Measurements from ENCODE around the gene LIPT2.
"Not testable (repeated sequence)": the region's sequence is repeated elsewhere in the genome, so short reads cannot be mapped to it uniquely, and the experiment has no call there.

Gene LIPT2

DNA sequence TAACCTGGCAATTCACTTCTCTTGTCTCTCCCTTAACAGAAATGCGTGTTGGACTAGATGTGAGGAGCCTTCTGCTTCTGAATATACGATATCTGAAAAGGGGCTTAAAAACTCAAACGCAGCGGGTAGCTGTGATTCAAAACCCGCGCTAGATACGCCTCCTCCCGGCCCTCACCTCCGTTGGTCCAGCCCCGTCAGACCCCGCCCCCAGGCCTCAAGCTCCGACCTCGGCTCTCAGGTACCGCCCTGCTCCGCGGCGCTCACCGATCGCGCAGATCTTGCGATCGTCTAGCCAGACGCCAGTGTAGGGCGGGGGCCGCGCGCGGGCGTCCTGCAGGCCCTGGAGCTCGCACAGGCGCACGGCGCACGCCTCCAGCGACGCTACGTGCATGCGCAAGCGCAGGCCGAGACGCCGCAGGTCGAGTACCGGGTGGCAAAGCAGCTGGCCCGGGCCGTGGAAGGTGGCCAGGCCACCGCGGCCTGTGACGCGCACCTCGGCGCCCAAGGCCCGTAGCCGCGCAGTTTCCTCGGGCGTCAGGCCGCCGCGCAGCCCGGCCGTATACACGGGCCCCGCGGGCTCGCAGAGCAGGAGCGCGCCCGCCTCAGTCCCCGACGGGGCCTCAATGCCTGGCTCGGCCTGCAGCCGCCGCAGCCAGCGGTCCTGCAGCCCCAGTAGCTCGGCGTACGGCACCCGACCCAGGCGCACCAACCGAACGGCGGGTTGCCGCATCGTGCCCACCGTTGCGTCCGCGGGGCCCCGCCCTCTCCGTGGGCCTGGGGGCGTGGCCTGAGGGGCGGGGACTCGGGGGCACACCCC is at the start of gene LIPT2:
LIPT2 (minus strand) TSS at position 751 of the 817 bp plus-strand sequence; CDS start at position 730, 21 bp downstream.
- Histone ChIP-seq H3K36me3 (ENCODE audit: control insufficient read depth, insufficient read depth, low read length) (no peaks in the 10 kb centered on the region), H3K27me3 (ENCODE audit: control insufficient read depth, insufficient read depth, low read length) (no peaks in the 10 kb centered on the region), H3K9me3 (ENCODE audit: control insufficient read depth, insufficient read depth, low read length) (no peaks in the 10 kb centered on the region), H3K27ac (ENCODE audit: low read length) (no peak within 1 kb of the TSS), H3K4me1 (ENCODE audit: control insufficient read depth, insufficient read depth, low read length) (peaks cover 3% of the 10 kb centered on the region; the same call in 1 of the 2 replicates), H3K4me3 (ENCODE audit: low read length) (peak within 1 kb of the TSS; percentile 75; the same call in 1 of the 2 replicates)
- DNase-seq (ENCODE audit: low read depth, low spot score), result peak; percentile 90
- no CpG with 5 or more reads among the region's 94 CpGs for WGBS (ENCODE audit: insufficient coverage, insufficient read length)

DNA sequence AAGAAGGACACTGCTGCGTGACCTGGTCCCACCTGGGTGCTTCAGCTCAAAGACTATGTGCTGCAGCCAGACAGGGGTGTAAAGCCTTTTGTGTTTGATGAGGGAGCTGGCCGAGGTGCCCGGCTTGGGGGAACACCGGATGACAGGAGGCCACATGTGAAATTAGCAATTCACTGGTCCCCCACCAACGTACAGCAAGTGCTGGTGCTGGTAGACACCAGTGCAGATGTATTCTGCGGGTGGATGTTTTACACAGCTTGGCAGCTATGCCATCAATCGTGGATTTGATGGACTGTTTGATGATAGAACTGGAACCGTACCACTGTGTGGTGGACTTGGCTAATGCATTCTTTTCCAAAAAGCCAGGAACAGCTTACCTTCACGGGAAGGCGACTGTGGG is 47.9 kb upstream of the LIPT2 start:
- Histone ChIP-seq H3K9me3 (ENCODE audit: control insufficient read depth, insufficient read depth, low read length) (peaks cover 4% of the 10 kb centered on the region), H3K36me3 (ENCODE audit: control insufficient read depth, insufficient read depth, low read length) (no peaks in the 10 kb centered on the region), H3K27ac (ENCODE audit: low read length) (no peak overlapping the region), H3K27me3 (ENCODE audit: control insufficient read depth, insufficient read depth, low read length) (no peaks in the 10 kb centered on the region), H3K4me3 (ENCODE audit: low read length) (no peak overlapping the region), H3K4me1 (ENCODE audit: control insufficient read depth, insufficient read depth, low read length) (no peaks in the 10 kb centered on the region)
- DNase-seq (ENCODE audit: low read depth, low spot score), result no peak
- no CpG with 5 or more reads among the region's 10 CpGs for WGBS (ENCODE audit: insufficient coverage, insufficient read length)

DNA sequence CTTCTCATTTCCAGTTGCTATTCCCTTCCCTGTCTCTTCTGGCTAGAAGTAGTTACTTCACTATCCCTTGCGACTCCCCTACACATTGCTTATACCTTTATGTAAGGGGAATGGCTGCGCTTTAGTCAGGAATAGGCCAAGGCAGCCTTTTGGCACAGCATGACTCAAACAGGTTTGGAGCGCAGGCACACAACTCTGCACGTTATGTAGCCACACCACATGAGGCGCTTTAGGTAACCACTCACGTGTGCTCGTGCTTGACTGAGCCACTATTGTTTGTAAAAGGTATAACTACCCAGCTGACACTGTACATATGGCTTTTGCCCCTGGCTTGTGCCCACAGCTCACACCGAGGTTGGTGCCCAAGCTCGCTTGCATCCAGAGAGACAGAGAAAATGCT is 46.7 kb upstream of the LIPT2 start:
- no peaks in the 10 kb centered on the region for H3K36me3 ChIP-seq (ENCODE audit: control insufficient read depth, insufficient read depth, low read length)
- no peak overlapping the region for H3K27ac ChIP-seq (ENCODE audit: low read length)
- H3K4me3 ChIP-seq (ENCODE audit: low read length), result no peak overlapping the region
- no peaks in the 10 kb centered on the region for H3K27me3 ChIP-seq (ENCODE audit: control insufficient read depth, insufficient read depth, low read length)
- DNase-seq (ENCODE audit: low read depth, low spot score), result no peak
- H3K9me3 ChIP-seq (ENCODE audit: control insufficient read depth, insufficient read depth, low read length), result peaks cover 4% of the 10 kb centered on the region
- WGBS (ENCODE audit: insufficient coverage, insufficient read length), result no CpG with 5 or more reads among the region's 9 CpGs
- no peaks in the 10 kb centered on the region for H3K4me1 ChIP-seq (ENCODE audit: control insufficient read depth, insufficient read depth, low read length)

DNA sequence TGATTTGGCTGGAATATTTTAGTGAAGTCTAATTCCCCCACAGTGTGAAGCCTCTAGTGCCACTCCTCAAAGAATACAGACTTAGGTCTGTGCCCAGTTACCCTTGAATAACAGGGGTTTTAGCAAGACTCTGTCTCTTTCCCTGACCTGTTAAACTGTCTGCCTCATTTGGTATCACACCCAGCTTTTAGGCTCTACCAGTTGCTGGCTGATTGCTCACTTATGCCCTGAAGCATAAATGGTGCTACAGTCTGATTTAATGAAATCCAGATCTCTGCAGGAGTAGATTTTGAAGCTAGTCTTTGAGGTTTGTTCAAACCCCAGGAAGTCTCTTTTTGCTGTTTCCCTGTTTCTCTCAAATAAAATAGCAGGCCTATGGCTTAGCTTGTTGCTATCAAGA is 45.2 kb upstream of the LIPT2 start:
- no peak overlapping the region for H3K27ac ChIP-seq (ENCODE audit: low read length)
- no peaks in the 10 kb centered on the region for H3K36me3 ChIP-seq (ENCODE audit: control insufficient read depth, insufficient read depth, low read length)
- no peak overlapping the region for H3K4me3 ChIP-seq (ENCODE audit: low read length)
- no peaks in the 10 kb centered on the region; the same call in 1 of the 2 replicates for H3K9me3 ChIP-seq (ENCODE audit: control insufficient read depth, insufficient read depth, low read length)
- no peak for DNase-seq (ENCODE audit: low read depth, low spot score)
- H3K4me1 ChIP-seq (ENCODE audit: control insufficient read depth, insufficient read depth, low read length), result no peaks in the 10 kb centered on the region
- H3K27me3 ChIP-seq (ENCODE audit: control insufficient read depth, insufficient read depth, low read length), result no peaks in the 10 kb centered on the region

DNA sequence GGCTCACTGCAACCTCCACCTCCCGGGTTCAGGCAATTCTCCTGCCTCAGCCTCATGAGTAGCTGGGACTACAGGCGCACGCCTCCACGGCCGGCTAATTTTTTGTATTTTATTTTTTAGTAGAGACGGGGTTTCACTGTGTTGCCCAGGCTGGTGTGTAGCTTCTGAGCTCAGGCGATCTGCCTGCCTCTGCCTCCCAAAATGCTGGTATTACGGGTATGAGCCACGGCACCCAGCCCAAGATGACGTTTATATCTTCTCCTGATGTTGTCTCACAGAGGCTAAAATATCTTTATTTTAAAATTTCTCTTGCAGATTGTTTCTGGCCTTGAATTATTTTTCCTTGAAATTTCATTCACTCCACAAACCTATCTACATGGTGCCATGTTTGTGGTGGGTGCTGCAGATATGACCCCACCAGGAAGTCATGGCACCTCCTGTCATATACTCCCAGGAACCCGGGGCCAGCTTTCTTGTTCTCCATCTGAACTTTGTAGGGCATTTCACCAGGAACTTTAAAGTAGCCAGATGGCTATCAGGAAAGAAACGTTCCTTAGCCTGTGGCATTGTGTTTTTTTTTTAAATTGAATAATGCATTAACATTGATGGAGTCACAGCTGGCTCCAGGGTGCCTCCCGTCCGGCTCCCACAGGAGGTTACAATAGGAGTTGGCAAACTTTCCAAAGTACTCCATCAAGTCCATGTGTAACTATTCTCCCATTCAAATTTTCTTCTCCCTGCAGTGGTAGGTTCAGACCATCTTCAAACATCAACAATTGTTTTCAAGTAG is 42.0 kb upstream of the LIPT2 start:
- no CpG with 5 or more reads among the region's 14 CpGs for WGBS (ENCODE audit: insufficient coverage, insufficient read length)
- H3K27ac ChIP-seq (ENCODE audit: low read length), result no peak overlapping the region
- DNase-seq (ENCODE audit: low read depth, low spot score), result no peak
- no peaks in the 10 kb centered on the region for H3K27me3 ChIP-seq (ENCODE audit: control insufficient read depth, insufficient read depth, low read length)
- no peaks in the 10 kb centered on the region for H3K4me1 ChIP-seq (ENCODE audit: control insufficient read depth, insufficient read depth, low read length)
- H3K36me3 ChIP-seq (ENCODE audit: control insufficient read depth, insufficient read depth, low read length), result no peaks in the 10 kb centered on the region
- no peak overlapping the region for H3K4me3 ChIP-seq (ENCODE audit: low read length)
- H3K9me3 ChIP-seq (ENCODE audit: control insufficient read depth, insufficient read depth, low read length), result no peaks in the 10 kb centered on the region; the same call in 1 of the 2 replicates

DNA sequence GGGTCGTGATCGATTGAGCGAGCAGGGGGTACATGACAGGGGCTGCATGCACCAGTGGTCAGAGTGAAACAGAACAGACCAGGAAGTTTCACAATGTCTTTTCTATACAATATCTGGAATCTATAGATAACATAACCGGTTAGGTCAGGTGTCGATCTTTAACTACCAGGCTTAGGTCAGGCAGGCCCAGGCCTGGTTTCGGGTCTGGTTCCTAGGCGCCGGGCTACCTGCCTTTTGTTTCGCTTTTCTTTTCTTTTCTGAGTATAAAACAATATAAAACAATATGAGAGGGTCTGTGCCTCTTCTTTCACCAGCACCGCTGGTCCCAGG is 41.4 kb upstream of the LIPT2 start:
- H3K4me1 ChIP-seq (ENCODE audit: control insufficient read depth, insufficient read depth, low read length); H3K4me3 ChIP-seq (ENCODE audit: low read length); H3K27ac ChIP-seq (ENCODE audit: low read length); H3K9me3 ChIP-seq (ENCODE audit: control insufficient read depth, insufficient read depth, low read length); DNase-seq (ENCODE audit: low read depth, low spot score); H3K27me3 ChIP-seq (ENCODE audit: control insufficient read depth, insufficient read depth, low read length); H3K36me3 ChIP-seq (ENCODE audit: control insufficient read depth, insufficient read depth, low read length): not testable (repeated sequence)
- WGBS (ENCODE audit: insufficient coverage, insufficient read length), result no CpG with 5 or more reads among the region's 10 CpGs

DNA sequence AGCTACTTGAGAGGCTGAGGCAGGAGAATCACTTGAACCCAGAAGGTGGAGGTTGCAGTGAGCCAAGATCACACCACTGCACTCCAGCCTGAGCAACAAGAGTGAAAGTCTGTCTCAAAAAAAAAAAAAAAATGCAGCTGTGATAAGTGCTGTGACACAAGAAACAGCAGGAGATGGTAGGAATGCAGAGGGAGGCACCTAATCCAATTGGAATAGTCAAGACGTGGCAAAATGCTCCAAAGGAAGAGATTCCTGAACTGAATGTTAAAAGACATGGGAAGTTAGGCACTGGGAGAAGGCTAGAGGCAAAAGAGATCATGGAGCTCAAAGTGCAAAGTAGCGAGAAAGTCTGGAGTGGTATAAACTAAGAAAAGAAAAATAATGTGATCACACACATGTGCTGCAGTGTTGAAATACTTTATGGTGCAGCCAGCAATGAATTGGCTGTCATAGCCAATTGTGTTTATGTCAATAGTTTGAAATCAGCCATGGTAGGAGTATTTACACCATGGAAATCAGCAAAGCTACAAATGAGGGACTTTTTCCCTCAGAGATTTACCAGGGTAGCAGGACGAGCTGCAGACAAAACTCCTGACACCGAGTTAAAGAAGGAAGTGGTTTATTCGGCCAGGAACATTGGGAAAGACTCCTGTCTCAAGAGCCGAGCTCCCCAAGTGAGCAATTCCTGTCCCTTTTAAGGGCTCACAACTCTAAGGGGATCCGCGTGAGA is 40.9 kb upstream of the LIPT2 start:
- no peak overlapping the region for H3K4me3 ChIP-seq (ENCODE audit: low read length)
- H3K9me3 ChIP-seq (ENCODE audit: control insufficient read depth, insufficient read depth, low read length), result no peaks in the 10 kb centered on the region; the same call in 1 of the 2 replicates
- no peaks in the 10 kb centered on the region for H3K4me1 ChIP-seq (ENCODE audit: control insufficient read depth, insufficient read depth, low read length)
- H3K36me3 ChIP-seq (ENCODE audit: control insufficient read depth, insufficient read depth, low read length), result no peaks in the 10 kb centered on the region
- no CpG with 5 or more reads among the region's 8 CpGs for WGBS (ENCODE audit: insufficient coverage, insufficient read length)
- H3K27me3 ChIP-seq (ENCODE audit: control insufficient read depth, insufficient read depth, low read length), result no peaks in the 10 kb centered on the region
- no peak overlapping the region for H3K27ac ChIP-seq (ENCODE audit: low read length)
- no peak for DNase-seq (ENCODE audit: low read depth, low spot score)

DNA sequence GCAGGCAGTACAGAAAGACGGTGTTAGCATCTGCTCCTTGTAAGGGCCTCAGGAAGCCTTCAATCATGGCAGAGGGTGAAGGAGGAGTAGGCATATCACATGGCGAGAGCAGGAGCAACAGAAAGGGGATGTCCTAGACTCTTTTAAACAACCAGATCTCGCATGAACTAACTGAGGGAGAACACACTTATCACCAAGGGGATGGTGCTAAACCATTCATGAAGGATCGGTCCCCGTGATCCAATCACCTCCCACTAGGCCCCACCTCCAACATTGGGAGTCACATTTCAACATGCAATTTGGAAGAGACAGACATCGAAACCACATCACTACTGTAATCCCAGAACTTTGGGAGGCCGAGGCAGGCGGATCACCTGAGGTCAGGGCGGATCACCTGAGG is 39.9 kb upstream of the LIPT2 start:
- no CpG with 5 or more reads among the region's 9 CpGs for WGBS (ENCODE audit: insufficient coverage, insufficient read length)
- Histone ChIP-seq H3K27me3 (ENCODE audit: control insufficient read depth, insufficient read depth, low read length) (no peaks in the 10 kb centered on the region), H3K4me3 (ENCODE audit: low read length) (no peak overlapping the region), H3K9me3 (ENCODE audit: control insufficient read depth, insufficient read depth, low read length) (no peaks in the 10 kb centered on the region; the same call in 1 of the 2 replicates), H3K36me3 (ENCODE audit: control insufficient read depth, insufficient read depth, low read length) (no peaks in the 10 kb centered on the region), H3K4me1 (ENCODE audit: control insufficient read depth, insufficient read depth, low read length) (no peaks in the 10 kb centered on the region), H3K27ac (ENCODE audit: low read length) (no peak overlapping the region)
- DNase-seq (ENCODE audit: low read depth, low spot score), result no peak

DNA sequence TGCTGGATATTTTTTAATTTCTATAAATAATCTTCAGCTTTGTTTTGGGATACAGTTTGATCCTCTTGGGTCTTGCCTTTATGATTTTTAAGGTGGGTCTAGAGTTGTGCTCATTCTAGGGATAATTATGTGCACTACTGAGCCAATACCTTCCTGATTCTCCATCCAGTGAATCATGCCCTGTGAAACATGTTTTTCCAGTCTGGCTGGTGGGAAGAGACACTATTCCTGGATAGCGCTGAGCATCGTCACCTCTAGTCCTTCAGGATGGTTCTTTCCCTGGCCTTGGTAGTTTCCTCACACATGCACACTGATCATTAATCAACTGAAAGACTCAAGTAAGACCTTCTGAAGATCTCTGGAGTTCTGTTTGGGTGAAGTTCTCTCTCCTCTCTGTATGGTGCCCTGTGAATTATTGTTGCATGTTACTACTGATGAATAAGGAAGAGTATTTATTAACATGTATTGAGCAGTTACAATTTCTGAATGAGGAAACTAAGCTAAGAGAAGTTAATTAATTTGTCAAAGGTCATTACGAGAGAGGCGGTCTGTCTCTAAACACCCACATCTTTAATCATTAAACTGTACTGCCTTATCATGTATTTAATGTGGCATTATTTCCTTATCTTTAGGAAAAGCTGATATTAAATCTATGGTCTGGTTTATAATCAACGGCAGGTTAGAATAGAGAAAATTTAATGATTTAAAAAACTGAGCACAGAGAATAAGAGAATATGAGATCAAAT is 39.1 kb upstream of the LIPT2 start:
- Histone ChIP-seq H3K27me3 (ENCODE audit: control insufficient read depth, insufficient read depth, low read length) (no peaks in the 10 kb centered on the region), H3K4me1 (ENCODE audit: control insufficient read depth, insufficient read depth, low read length) (no peaks in the 10 kb centered on the region), H3K27ac (ENCODE audit: low read length) (no peak overlapping the region), H3K36me3 (ENCODE audit: control insufficient read depth, insufficient read depth, low read length) (no peaks in the 10 kb centered on the region), H3K9me3 (ENCODE audit: control insufficient read depth, insufficient read depth, low read length) (no peaks in the 10 kb centered on the region), H3K4me3 (ENCODE audit: low read length) (no peak overlapping the region)
- WGBS (ENCODE audit: insufficient coverage, insufficient read length), result no CpG with 5 or more reads among the region's 5 CpGs
- no peak for DNase-seq (ENCODE audit: low read depth, low spot score)

DNA sequence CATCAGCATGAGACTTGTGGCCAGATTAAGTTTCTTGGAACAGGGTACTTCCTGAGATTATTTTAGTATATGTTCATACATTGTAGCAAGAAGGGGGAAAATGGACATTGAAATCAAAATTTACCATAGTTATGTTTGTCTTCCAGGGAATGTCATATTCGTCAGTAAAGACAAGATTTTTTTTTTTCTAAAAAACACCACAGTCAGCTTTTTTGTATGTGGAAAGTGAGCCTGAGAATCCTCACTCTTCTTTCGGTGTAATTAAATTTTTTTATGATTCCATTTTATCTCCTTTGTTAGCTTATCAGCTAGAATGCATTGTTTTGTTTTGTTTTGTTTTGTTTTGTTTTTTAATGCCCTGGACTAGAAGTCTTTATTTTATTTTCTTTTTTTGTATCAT is 31.5 kb upstream of the LIPT2 start:
- Histone ChIP-seq H3K36me3 (ENCODE audit: control insufficient read depth, insufficient read depth, low read length) (no peaks in the 10 kb centered on the region), H3K9me3 (ENCODE audit: control insufficient read depth, insufficient read depth, low read length) (no peaks in the 10 kb centered on the region), H3K27me3 (ENCODE audit: control insufficient read depth, insufficient read depth, low read length) (no peaks in the 10 kb centered on the region), H3K27ac (ENCODE audit: low read length) (no peak overlapping the region), H3K4me1 (ENCODE audit: control insufficient read depth, insufficient read depth, low read length) (no peaks in the 10 kb centered on the region), H3K4me3 (ENCODE audit: low read length) (no peak overlapping the region)
- WGBS (ENCODE audit: insufficient coverage, insufficient read length), result no CpG with 5 or more reads among the region's 2 CpGs
- DNase-seq (ENCODE audit: low read depth, low spot score), result no peak

Measured in iPS DF 6.9 (cell line).